ENCODE results near the gene CALN1. TPM values are rescaled to one million over a fixed set of nuclear protein-coding genes. Genes with fewer than 3 reads are reported as not detected.

The CALN1 gene
- total RNA-seq, 2 donors from 2014 or later, result 1.1 to 1.2 TPM

- Histone ChIP-seq H3K36me3 (no peaks in the 10 kb centered on the region), H3K9me3 (no peaks in the 10 kb centered on the region), H3K27me3 (replicated peaks; ENCODE audit: insufficient read depth) (no peaks in the 10 kb centered on the region), H3K4me1 (replicated peaks) (no peaks in the 10 kb centered on the region), H3K4me3 (no peak overlapping the region), H3K27ac (no peak overlapping the region)
- TF ChIP-seq CTCF (IDR thresholded peaks at IDR 0.05) (no peak), POLR2A (IDR thresholded peaks at IDR 0.05) (no peak), POLR2AphosphoS5 (IDR thresholded peaks at IDR 0.05) (no peak)
- DNase-seq (ENCODE audit: low spot score), result no peak
- 96% methylated on average over 8 of the region's 8 CpGs for WGBS
- intact Hi-C loops (cut with DNase I), result no loop called here
These were observed 302.6 kb downstream of the CALN1 start for GRCh38 chr7:72109566-72109965.

DNA sequence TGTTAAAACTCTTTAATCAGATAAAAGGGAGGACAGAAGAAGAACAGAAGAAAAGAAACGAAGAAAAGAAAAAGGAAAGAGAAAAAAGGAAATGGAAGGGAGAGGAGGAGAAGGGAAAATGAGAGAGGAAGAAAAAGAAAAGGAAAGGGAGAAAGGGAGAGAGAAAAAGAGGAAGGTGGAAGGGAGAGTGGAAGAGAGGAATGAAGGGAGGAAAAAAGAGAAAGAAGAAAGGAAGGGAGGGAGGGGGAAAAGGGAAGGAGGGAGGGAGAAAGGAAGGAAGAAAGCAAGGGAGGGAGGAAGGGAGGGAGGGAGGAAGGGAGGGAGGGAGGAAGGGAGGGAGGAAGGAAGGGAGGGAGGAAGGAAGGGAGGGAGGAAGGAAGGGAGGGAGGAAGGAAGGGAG is 305.7 kb downstream of the CALN1 start:
- 45% methylated on average over 1 of the region's 1 CpG for WGBS
- no peak for TF ChIP-seq CTCF (IDR thresholded peaks at IDR 0.05)
- no peak for TF ChIP-seq POLR2AphosphoS5 (IDR thresholded peaks at IDR 0.05)
- TF ChIP-seq POLR2A (IDR thresholded peaks at IDR 0.05), result no peak
- no peaks in the 10 kb centered on the region for H3K9me3 ChIP-seq
- no peaks in the 10 kb centered on the region for H3K4me1 ChIP-seq (replicated peaks)
- H3K27ac ChIP-seq, result no peak overlapping the region
- no peaks in the 10 kb centered on the region for H3K27me3 ChIP-seq (replicated peaks; ENCODE audit: insufficient read depth)
- DNase-seq (ENCODE audit: low spot score), result no peak
- intact Hi-C loops (cut with DNase I), result no loop called here
- H3K36me3 ChIP-seq, result no peaks in the 10 kb centered on the region
- no peak overlapping the region for H3K4me3 ChIP-seq

DNA sequence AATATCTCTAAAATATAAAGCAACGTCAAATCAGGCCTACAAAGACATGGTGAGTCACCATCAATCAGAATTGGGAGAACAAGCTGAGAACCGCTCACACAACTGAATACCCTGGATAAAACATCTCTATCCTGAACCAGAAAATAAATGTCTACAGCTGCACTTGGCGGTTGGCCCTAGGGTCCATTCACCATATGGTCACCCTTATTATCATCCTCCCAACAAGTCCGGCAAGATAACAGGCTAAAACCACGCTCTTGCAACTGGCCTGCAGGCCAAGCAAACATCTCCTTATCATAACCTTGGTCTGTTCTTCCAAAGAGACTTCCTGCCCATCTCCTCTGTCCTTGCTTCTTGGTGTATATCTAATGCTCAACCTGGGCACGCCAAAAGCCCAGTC is 310.7 kb downstream of the CALN1 start:
- WGBS, result 91% methylated on average over 6 of the region's 6 CpGs
- Histone ChIP-seq H3K4me1 (replicated peaks) (no peaks in the 10 kb centered on the region), H3K36me3 (no peaks in the 10 kb centered on the region), H3K4me3 (no peak overlapping the region), H3K27ac (no peak overlapping the region), H3K9me3 (no peaks in the 10 kb centered on the region), H3K27me3 (replicated peaks; ENCODE audit: insufficient read depth) (no peaks in the 10 kb centered on the region)
- TF ChIP-seq CTCF (IDR thresholded peaks at IDR 0.05) (no peak), POLR2AphosphoS5 (IDR thresholded peaks at IDR 0.05) (no peak), POLR2A (IDR thresholded peaks at IDR 0.05) (no peak)
- intact Hi-C loops (cut with DNase I), result no loop called here
- no peak for DNase-seq (ENCODE audit: low spot score)

- no peaks in the 10 kb centered on the region for H3K27me3 ChIP-seq (replicated peaks; ENCODE audit: insufficient read depth)
- no peak for DNase-seq (ENCODE audit: low spot score)
- no peaks in the 10 kb centered on the region for H3K4me1 ChIP-seq (replicated peaks)
- no peak overlapping the region for H3K27ac ChIP-seq
- intact Hi-C loops (cut with DNase I), result no loop called here
- TF ChIP-seq POLR2A (IDR thresholded peaks at IDR 0.05) (no peak), CTCF (IDR thresholded peaks at IDR 0.05) (no peak), POLR2AphosphoS5 (IDR thresholded peaks at IDR 0.05) (no peak)
- no peaks in the 10 kb centered on the region for H3K36me3 ChIP-seq
- H3K4me3 ChIP-seq, result no peak overlapping the region
- H3K9me3 ChIP-seq, result no peaks in the 10 kb centered on the region
- WGBS, result 69% methylated on average over 6 of the region's 6 CpGs
These were observed 312.4 kb downstream of the CALN1 start for GRCh38 chr7:72099784-72100183.

DNA sequence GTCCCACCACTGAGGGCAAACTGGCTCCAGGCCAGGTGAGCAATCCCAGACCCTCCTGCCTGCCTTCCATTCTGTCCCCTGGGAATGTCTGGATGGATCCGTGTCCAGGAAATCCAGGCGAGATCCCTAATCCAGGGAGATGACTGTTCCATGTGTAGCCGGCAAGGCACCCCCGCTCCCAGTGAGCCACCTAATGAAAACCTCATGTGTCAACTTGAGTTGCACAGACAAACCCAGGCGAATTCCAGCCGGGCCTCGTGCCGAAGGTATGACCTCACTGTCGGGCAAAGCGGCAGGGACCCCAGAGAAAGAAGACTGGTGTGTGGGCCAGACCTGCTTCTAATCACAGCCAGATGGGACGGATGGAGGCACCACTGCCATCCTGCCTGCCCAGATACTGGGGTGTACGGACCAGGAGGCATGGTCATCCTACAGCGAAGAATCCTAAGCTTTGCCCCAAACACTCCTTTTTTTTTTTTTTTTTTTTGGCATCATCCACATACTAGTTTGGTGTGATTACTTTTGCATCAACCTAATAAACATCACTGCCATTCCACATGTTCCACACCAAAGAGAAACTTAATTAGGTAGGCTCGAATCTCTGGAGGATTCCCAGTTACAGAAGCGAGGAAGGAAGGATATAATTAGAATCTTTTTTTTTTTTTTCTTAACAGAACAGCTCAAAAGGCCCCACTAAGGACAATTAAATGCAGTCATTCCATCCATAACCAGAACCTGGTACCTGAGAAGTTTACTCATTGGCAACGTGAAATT is 313.1 kb downstream of the CALN1 start:
- Histone ChIP-seq H3K27me3 (replicated peaks; ENCODE audit: insufficient read depth) (no peaks in the 10 kb centered on the region), H3K27ac (no peak overlapping the region), H3K36me3 (no peaks in the 10 kb centered on the region), H3K4me1 (replicated peaks) (no peaks in the 10 kb centered on the region), H3K4me3 (no peak overlapping the region), H3K9me3 (no peaks in the 10 kb centered on the region)
- intact Hi-C loops (cut with DNase I), result no loop called here
- WGBS, result 64% methylated on average over 16 of the region's 16 CpGs
- DNase-seq (ENCODE audit: low spot score), result no peak
- TF ChIP-seq POLR2AphosphoS5 (IDR thresholded peaks at IDR 0.05) (no peak), CTCF (IDR thresholded peaks at IDR 0.05) (no peak), POLR2A (IDR thresholded peaks at IDR 0.05) (no peak)

All from prostate gland (tissue), 2 donors.